NCI-H2196 (cell line): ENCODE results near the gene FANCL.
A peak's percentile ranks its signal among the peaks of the same experiment; 100 is the strongest.
"Not testable (repeated sequence)": the region's sequence is repeated elsewhere in the genome, so short reads cannot be mapped to it uniquely, and the experiment has no call there.

ENCODE experiments used
- DNase-seq: peaks from one replicate; lab custom pipeline; 2025; ENCODE audit not compliant: unreplicated experiment; lab: John Stamatoyannopoulos, UW

FANCL gene

GRCh38 chr2:58206785-58207184, 34.3 kb downstream of the FANCL start:
- no peak for DNase-seq

- no peak for DNase-seq
Observed at GRCh38 chr2:58204195-58204959, 36.7 kb downstream of the FANCL start.

- no peak for DNase-seq
Observed at GRCh38 chr2:58203018-58203417, 38.1 kb downstream of the FANCL start.

GRCh38 chr2:58202404-58202803, 38.7 kb downstream of the FANCL start:
- no peak for DNase-seq

GRCh38 chr2:58197894-58198293, 43.2 kb downstream of the FANCL start:
- no peak for DNase-seq

GRCh38 chr2:58195662-58196061, 45.5 kb downstream of the FANCL start:
- DNase-seq = no peak

GRCh38 chr2:58194458-58194857, 46.7 kb downstream of the FANCL start:
- DNase-seq = no peak

- not testable (repeated sequence) for DNase-seq
Observed at GRCh38 chr2:58187022-58187421, 54.1 kb downstream of the FANCL start.

- no peak for DNase-seq
Observed at GRCh38 chr2:58186501-58186900, 54.6 kb downstream of the FANCL start.

GRCh38 chr2:58182527-58182926, 58.6 kb downstream of the FANCL start:
- DNase-seq = no peak

GRCh38 chr2:58180635-58181034, 60.5 kb downstream of the FANCL start:
- DNase-seq = no peak

- not testable (repeated sequence) for DNase-seq
Observed at GRCh38 chr2:58180175-58180574, 61.0 kb downstream of the FANCL start.

- DNase-seq = not testable (repeated sequence)
Observed at GRCh38 chr2:58177187-58177586, 63.9 kb downstream of the FANCL start.

GRCh38 chr2:58171831-58172230, 69.3 kb downstream of the FANCL start:
- not testable (repeated sequence) for DNase-seq

GRCh38 chr2:58170334-58170933, 70.7 kb downstream of the FANCL start:
- not testable (repeated sequence) for DNase-seq

- DNase-seq = not testable (repeated sequence)
Observed at GRCh38 chr2:58169845-58170244, 71.3 kb downstream of the FANCL start.

- DNase-seq = not testable (repeated sequence)
Observed at GRCh38 chr2:58168130-58168529, 73.0 kb downstream of the FANCL start.

- DNase-seq = no peak
Observed at GRCh38 chr2:58163913-58164312, 77.2 kb downstream of the FANCL start.

- DNase-seq = no peak
Observed at GRCh38 chr2:58158481-58158880, 82.6 kb downstream of the FANCL start.

- DNase-seq = no peak
Observed at GRCh38 chr2:58157754-58158153, 83.4 kb downstream of the FANCL start.

- DNase-seq = no peak
Observed at GRCh38 chr2:58156780-58157179, 84.3 kb downstream of the FANCL start.

- DNase-seq = peak; percentile 28
Observed at GRCh38 chr2:58155160-58155778, 85.9 kb downstream of the FANCL start.
